Measurements from ENCODE around the gene TBXA2R. TPM values are rescaled to one million over a fixed set of nuclear protein-coding genes. Genes with fewer than 3 reads are reported as not detected.
"Not testable (repeated sequence)": the region's sequence is repeated elsewhere in the genome, so short reads cannot be mapped to it uniquely, and the experiment has no call there.

The TBXA2R gene
- total RNA-seq, 1 donor = 4.3 TPM

- no peak for DNase-seq (ENCODE audit: low read depth)
- peak within 1 kb of the TSS; percentile 76 for H3K4me3 ChIP-seq (ENCODE audit: low read depth, low read length)
- TF ChIP-seq CTCF (IDR thresholded peaks at IDR 0.05; ENCODE audit: insufficient read depth, low read depth, low read length) = no peak
Observed at GRCh38 chr19:3572855-3573161, 33.9 kb downstream of the TBXA2R start, which contains the start of gene HMG20B. TSS of gene HMG20B (plus strand) at chr19:3572944. CDS start at chr19:3573310, 366 bp downstream.

DNA sequence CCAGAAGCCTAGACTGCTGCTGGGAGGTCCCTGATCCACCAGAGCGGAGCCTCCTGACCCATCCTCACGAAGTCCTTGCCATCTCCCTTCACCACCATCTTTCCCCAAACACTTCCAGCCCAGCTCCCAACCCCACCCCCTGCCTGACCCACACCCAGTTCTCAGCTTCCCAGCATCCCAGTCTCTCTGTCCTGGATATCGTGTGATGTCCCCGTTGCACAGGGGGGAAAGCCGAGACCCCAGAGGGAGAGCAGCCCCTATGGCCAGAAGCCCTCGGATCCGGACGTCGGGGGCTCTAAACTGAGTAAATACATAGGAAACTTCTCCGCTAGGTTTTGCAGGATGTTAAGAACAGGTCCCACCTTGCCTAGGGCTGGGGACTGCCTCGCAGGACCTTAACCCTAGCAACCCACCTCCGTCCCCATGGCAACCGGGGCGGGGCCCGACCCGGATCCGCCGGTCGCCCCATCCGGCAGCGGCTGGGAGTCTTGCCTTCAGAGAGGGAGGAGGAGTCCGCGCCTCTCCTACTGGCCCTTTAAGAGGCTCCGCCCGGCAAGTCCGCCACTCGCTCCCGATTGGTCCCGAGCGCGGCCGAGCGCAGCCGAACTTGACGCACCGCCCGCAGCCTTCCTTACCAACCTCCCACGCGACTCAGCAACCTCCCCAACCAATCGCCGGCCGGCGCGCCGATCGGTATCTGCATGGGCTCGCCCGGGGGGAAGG lies 34.4 kb downstream of the TBXA2R start:
- peak; percentile 100 for DNase-seq (ENCODE audit: low read depth)
- TF ChIP-seq CTCF (IDR thresholded peaks at IDR 0.05; ENCODE audit: insufficient read depth, low read depth, low read length) = no peak

DNA sequence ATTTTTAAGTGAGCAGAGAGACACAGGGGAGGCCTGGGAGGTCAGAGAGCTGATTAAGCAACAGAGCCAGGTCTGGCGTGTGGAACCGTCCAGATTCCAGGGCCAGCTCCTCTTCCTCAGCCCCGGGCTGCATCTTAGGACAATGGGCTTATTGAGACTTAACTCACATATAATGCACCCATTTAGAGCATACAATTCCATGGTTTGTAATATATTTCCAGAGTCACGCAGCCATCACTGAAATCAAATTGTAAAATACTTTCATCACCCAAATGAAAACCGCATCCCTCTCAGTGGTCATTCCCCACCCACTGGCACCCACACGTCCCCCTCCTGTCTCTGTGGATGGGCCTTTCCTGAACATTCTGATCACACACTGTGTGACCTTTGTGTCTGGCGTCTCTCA lies 36.1 kb downstream of the TBXA2R start:
- no peak overlapping the region for H3K4me3 ChIP-seq (ENCODE audit: low read depth, low read length)
- TF ChIP-seq CTCF (IDR thresholded peaks at IDR 0.05; ENCODE audit: insufficient read depth, low read depth, low read length) = no peak
- no peak for DNase-seq (ENCODE audit: low read depth)

More for the DNA sequence above, 34.4 kb downstream of the TBXA2R start:
- peak overlapping the region; percentile 68 for H3K4me3 ChIP-seq (ENCODE audit: low read depth, low read length)

- DNase-seq (ENCODE audit: low read depth); H3K4me3 ChIP-seq (ENCODE audit: low read depth, low read length): not testable (repeated sequence)
Observed at GRCh38 chr19:3570042-3570441, 36.6 kb downstream of the TBXA2R start.

- peak; percentile 78 for DNase-seq (ENCODE audit: low read depth)
- no peak overlapping the region for H3K4me3 ChIP-seq (ENCODE audit: low read depth, low read length)
- TF ChIP-seq CTCF (IDR thresholded peaks at IDR 0.05; ENCODE audit: insufficient read depth, low read depth, low read length) = no peak
Observed at GRCh38 chr19:3565139-3565538, 41.5 kb downstream of the TBXA2R start.

DNA sequence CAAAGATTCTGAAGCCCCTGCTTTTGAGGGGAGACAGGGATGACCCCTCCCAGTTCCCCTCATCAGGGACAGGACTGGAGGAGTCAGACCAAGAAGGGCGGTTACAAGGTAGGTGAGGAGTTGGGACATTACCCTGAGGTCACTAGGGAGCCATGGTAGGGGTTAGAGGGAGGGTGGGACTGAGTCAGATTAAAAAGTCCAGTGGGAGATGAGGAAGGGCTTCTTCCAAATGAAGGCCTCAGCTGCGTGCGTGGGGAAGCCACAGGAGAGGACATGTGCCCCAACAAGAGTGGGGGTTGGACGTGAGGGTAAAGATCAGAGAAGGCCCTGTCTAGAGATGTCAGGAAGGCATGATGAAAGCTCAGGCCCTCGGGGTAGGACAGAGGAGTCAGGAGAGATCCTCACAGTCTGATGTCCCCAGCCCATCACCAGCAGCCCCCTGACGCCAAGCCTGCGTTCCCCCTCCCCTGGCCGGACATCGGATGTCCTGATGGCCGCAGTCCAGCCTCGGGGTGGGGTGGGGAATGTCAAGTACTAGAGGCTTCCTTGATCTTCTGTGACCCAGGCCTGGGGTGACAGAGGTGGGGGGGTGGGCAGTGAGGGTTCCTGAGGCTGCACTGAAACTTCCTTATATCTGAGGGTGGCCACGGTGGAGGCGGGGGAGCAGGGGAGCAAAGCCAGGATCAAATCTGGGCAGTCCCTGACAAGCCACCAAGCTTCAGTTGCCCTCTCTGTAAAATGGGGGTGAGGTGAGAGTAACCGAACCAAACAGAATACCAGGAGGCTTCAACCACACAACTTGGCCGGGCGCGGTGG lies 42.8 kb downstream of the TBXA2R start:
- DNase-seq (ENCODE audit: low read depth) = no peak
- no peak overlapping the region for H3K4me3 ChIP-seq (ENCODE audit: low read depth, low read length)
- no peak for TF ChIP-seq CTCF (IDR thresholded peaks at IDR 0.05; ENCODE audit: insufficient read depth, low read depth, low read length)

- DNase-seq (ENCODE audit: low read depth) = peak; percentile 98
- no peak for TF ChIP-seq CTCF (IDR thresholded peaks at IDR 0.05; ENCODE audit: insufficient read depth, low read depth, low read length)
Observed at GRCh38 chr19:3557461-3558248, 49.0 kb downstream of the TBXA2R start, which contains the start of gene MFSD12. TSS of gene MFSD12 (minus strand) at chr19:3557586. CDS start at chr19:3557403, 183 bp downstream.

More at GRCh38 chr19:3557461-3558248, 49.0 kb downstream of the TBXA2R start, which contains the start of gene MFSD12:
- H3K4me3 ChIP-seq (ENCODE audit: low read depth, low read length) = peak within 1 kb of the TSS; percentile 76

Measured in fibroblast of villous mesenchyme (primary cell).